ENCODE results near the gene CFAP410.
"Not testable (repeated sequence)": the region's sequence is repeated elsewhere in the genome, so short reads cannot be mapped to it uniquely, and the experiment has no call there.

CFAP410 gene

DNA sequence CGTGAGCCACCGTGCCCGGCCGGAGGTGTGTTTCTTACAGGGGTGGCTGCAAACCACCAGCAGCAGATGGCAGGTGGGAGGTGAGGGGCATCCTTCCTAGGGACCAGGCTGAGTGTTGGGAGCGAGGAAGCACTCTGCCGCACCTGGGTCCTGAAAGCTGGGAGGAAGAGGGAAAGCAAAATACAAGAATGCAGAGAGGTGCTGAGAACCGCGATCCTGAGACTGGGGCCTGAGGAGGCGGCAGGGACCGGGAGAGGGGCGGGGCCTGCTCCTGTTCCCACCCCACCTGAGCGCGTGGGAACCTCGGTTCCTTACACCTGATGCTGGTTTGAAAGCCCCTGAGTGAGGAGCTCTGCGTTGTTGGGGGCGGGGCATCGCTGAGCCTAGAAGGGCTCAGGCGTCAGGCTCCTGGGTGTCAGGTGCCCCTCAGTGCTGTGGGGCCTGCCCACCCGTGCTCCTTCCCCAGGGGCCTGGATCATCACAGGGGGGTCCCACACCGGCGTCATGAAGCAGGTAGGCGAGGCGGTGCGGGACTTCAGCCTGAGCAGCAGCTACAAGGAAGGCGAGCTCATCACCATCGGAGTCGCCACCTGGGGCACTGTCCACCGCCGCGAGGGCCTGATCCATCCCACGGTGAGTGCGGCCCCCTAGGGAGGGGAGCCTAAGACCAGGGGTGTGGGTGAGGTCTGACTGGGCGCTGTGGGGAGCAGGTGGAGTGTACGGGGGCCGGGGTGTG, 29.7 kb upstream of the CFAP410 start:
- no peak for DNase-seq

DNA sequence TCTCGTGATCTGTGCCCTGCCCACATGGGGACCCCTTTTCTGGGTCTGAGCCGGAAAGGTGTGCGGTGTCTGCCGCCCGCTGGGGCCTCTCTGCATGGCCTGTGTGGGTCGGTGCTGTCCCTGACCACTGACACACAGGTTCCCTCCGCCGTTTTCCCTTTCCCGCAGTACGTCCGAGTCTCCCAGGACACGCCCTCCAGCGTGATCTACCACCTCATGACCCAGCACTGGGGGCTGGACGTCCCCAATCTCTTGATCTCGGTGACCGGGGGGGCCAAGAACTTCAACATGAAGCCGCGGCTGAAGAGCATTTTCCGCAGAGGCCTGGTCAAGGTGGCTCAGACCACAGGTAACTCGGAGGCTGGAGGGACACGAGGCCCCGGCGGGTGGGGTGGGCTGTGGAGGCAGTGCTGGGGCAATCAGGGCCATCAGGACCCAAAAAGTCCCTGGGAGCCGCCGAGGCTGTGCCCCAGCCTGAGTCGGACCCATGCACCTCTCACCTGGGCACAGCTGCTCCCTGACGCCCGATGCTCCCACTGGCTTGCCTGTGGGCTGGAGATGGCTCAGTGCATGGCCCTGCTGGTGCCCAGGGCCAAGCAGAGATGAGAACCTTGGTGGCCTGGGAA, 27.5 kb upstream of the CFAP410 start:
- no peak for DNase-seq

DNA sequence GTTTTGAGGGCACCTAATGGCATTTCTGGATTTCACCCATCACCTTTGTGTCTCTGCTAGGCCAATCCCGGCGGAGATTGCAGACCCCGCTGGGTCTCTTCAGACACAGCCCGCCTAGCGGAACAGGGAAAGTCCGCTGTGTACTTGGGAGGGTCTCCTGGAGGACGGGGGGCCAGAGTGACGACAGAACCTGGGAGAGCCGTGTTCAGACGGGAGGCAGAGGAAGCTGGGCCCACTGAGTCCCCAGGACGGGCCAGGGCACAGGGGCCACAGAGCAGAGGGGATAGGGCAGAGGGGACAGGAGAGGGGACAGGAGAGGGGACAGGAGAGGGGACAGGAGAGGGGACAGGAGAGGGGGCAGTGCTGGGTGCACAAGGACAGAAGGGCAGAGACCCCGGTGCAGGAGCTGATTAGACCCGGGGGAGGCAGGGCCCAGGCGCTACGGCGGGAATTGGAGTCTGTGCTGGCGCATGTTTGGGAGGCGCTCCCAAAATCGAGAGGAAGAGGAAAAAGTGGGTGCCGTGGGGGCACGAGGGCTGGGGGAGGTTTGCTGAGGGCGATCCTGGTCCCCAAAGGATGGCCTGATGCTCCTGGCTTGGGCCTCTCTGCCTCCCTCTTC, 26.9 kb upstream of the CFAP410 start:
- no peak for DNase-seq

- no peak for DNase-seq
These were observed 26.2 kb upstream of the CFAP410 start for GRCh38 chr21:44365251-44365966.

GRCh38 chr21:44364151-44365053, 25.2 kb upstream of the CFAP410 start:
- no peak for DNase-seq

DNA sequence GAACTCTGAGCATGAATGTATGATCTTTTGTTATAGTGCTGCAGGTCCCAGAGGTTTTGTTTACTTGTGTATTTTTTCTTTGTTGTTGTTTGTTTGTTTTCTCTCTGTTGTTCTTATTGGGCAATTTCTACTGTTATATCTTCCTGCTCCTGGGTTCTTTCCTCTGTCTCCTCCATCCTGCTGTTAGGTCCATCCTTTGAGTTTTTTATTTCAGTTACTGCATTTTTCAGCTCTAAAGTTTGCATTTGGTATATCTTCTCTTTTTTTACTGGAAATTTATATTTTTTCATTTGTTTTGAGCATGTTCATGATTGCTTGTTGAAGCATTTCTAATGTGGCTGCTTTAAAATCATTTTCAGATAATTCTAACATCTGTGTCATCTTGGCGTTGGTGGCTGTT, 24.1 kb upstream of the CFAP410 start:
- DNase-seq = no peak

- DNase-seq = not testable (repeated sequence)
These were observed 22.7 kb upstream of the CFAP410 start for GRCh38 chr21:44361903-44362302.

- DNase-seq = no peak
These were observed 21.0 kb upstream of the CFAP410 start for GRCh38 chr21:44360159-44360558.

DNA sequence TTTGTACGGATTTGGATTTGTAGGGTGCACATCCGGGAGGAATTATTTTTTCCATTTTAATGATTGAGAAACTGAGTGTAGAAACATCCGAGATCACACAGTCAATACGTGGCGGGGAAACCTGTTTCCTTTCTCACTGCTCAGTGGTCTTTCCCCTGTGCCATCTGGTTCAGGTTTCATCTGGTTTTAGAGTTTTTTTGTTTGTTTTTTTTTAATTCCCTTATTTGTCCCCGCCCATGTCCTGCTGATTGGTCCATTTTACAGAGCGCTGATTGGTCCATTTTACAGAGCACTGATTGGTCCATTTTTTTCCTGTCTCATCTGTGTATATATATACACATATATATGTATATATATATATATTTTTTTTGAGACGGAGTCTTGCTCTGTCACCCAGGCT, 20.2 kb upstream of the CFAP410 start:
- DNase-seq = no peak

- no peak for DNase-seq
These were observed 18.1 kb upstream of the CFAP410 start for GRCh38 chr21:44357064-44357837.

GRCh38 chr21:44356636-44357035, 17.4 kb upstream of the CFAP410 start:
- no peak for DNase-seq

DNA sequence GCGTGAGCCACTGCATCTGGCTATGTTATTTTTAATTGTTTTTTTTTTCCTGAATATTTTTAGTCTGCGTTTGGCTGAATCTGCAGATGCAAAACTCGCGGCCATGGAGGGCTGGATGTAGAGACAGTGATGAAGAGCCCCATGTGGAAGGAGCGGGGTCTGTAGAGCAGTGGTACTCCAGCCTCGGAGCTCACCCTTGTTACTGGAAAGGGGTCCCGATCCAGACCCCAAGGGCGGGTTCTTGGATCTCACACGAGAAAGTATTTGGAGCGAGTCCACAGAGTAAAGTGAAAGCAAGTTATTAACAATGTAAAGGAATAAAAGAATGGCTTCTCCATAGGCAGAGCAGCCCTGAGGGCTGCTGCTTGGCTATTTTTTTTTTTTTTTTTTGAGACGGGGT, 17.0 kb upstream of the CFAP410 start:
- no peak for DNase-seq

GRCh38 chr21:44354775-44355771, 15.9 kb upstream of the CFAP410 start:
- DNase-seq = no peak

DNA sequence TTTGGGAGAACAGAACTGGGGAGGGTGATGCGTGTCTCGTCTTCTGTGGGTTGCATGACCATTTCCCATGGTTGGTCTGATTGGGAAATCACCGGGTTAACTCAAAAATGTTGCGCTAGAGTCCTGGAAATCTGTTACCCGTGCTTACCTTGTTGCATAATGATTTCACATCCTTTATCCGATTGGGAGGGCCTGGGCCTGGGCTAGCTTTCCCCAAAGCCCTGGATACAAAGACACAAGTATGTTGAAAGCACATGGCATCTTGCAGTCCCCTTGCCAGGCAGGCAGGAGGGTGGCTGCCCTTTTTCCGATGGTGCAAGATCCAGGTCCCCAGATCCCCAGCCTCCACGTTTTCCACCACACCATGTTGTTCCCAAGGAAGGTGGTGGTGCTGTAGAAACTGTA, 14.8 kb upstream of the CFAP410 start:
- DNase-seq = no peak

GRCh38 chr21:44353191-44353970, 14.2 kb upstream of the CFAP410 start, which contains the start of gene TRPM2:
Gene TRPM2 (plus strand): TSS chr21:44353621. CDS start chr21:44353701, 80 bp downstream.
- no peak for DNase-seq

GRCh38 chr21:44352253-44352860, 13.2 kb upstream of the CFAP410 start:
- DNase-seq = no peak

DNA sequence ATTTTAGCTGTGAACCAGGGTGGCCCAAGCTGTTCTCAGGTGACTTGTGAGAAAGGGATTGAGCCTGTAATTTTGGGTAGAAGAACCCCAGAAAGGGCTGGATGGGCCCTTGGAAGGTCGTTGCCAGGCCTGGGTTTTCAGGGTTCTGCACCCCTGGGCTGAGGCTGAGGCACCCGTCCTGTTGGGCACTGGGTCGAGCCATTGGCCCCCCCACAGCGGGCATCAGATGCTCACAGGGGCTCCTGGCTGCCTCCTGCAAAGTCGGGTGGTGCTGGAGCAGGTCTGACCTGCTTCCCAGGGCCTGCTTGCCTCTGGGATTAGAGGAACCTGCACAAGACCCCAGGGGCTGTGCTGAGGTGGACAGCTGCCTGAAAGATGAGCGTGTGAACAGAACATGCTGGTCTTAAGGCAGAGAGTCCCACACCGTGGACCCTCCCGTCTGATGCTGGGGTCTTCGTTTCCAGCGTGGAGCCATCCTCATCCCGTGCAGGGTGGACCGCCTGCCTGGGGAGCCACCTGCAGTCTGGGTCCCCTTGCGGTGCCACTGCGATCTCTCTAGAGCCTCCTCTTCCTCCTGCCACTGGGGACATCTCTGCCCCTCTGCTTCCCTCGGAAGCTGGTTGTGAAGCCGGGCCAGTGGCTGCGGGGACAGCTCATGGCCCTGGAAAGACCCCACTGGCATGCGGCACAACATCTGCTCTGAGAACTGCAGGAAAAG, 12.5 kb upstream of the CFAP410 start:
- no peak for DNase-seq

DNA sequence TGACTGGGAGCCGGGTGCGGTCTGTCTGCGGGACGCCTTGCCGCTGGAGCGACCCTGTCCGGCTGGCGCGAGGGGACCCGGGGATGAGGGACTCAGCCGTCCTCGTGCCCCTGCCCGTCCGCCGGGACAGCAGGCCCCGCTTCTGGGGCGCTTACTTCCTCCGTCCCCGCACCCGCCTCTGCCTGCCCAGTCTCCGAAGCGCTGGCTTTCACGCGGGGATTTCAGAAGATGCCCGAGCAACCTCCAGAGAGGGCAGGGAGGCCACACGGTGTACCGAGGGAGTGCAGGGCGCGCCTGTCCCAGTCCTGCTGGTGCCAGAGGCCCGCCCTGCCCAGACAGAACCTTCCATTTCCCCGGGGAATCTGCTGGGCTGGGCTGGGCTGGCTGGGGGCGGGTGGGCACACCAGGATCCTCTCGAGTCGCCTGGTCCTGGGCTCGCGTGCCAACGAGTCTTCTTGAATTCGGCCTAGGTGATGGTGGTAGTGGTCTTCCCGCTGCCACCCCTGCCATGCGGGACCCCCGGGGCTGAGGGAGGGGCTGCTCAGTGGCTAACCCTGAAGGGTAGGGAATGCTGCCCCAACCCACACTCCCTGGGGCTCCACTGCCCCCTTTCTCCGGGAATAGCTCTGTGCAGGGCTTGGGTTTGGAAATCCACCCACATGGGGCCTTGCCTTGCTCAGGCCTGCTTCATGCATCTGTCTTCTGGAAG, 11.7 kb upstream of the CFAP410 start:
- no peak for DNase-seq

Data from activated CD4-positive, alpha-beta T cell treated with anti-CD3 and anti-CD28 coated beads, Interleukin-2, amount 50 U/mL, for 4 hours (primary cell).